ENCODE data around the gene MDK. TPM values are rescaled to one million over a fixed set of nuclear protein-coding genes. Genes with fewer than 3 reads are reported as not detected.

The MDK gene
- polyA plus RNA-seq, 1 donor from 2014 or later, result 90.3 TPM

GRCh38 chr11:46361283-46362155, 19.9 kb upstream of the MDK start:
- H3K4me2 ChIP-seq (ENCODE audit: low read length), result no peak overlapping the region

DNA sequence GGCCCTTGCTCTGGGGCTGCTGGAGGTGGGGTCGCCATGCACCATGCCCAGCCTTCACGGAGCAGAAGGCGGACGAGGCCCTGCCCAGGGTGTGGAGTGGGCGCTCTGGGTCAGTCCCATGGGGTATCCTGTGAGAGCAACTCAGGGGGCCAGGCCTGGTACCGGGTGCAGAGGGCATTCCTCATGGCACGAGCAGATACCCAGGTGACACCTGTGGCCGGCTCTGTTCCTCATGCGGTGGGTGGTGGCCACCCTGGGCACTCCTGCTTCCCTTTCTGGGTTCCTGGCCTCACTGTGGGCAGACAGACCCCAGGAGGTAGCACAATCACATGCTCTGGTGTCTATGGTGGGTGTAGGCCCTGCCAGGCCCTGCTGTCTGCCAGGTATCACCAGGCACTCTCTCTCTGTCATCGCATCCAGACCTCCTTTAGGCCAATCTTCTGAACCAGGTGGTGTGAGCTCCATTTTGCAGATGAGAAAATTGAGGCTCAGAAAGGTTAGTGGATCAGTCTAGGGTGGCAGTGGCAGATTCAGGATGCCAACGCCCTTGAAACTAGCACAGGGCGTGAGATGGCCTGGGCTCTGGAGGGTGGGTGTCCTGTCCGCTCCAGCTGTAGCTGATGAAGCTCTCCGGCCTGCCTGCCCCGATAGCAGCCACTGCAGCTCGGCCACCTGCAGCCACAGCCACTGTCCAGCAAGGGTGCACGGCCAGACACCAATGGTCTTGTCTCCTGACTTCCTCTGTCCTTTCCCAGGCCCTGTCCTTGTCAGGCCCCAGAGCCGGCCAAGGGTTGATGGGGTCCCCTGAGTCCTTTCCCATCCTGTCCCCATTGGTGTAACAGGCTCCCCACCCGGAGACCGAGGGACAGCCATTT, 19.1 kb upstream of the MDK start:
- H3K27me3 ChIP-seq (ENCODE audit: insufficient read depth, low read depth, low read length), result no peaks in the 10 kb centered on the region
- H3K9me2 ChIP-seq (ENCODE audit: insufficient read depth, low read length), result no peaks in the 10 kb centered on the region
- H3K27ac ChIP-seq (ENCODE audit: low read length), result no peak overlapping the region
- TF ChIP-seq EP300 (conservative IDR thresholded peaks at IDR 0.05; ENCODE audit: poor library complexity, severe bottlenecking) (no peak), MXI1 (conservative IDR thresholded peaks at IDR 0.05; ENCODE audit: poor library complexity, severe bottlenecking) (no peak), EZH2 (IDR thresholded peaks at IDR 0.05; ENCODE audit: borderline replicate concordance, insufficient read depth, low read length, poor library complexity, severe bottlenecking) (no peak), POLR2AphosphoS5 (IDR thresholded peaks at IDR 0.05) (no peak), RAD21 (conservative IDR thresholded peaks at IDR 0.05) (no peak), TAF1 (IDR thresholded peaks at IDR 0.05; ENCODE audit: low read depth) (no peak), SMC3 (conservative IDR thresholded peaks at IDR 0.05; ENCODE audit: poor library complexity) (no peak)
- no peak overlapping the region for H3K4me3 ChIP-seq (ENCODE audit: low read length)
- no peak overlapping the region for H2AFZ ChIP-seq (ENCODE audit: low read depth, low read length)
- H3K36me3 ChIP-seq (ENCODE audit: insufficient read depth, low read length), result no peaks in the 10 kb centered on the region
- H3K79me2 ChIP-seq (replicated peaks; ENCODE audit: insufficient read depth, low read length), result no peaks in the 10 kb centered on the region
- H3F3A ChIP-seq (ENCODE audit: insufficient read depth, low read length, poor library complexity, severe bottlenecking), result no peaks in the 10 kb centered on the region
- no peaks in the 10 kb centered on the region for H4K20me1 ChIP-seq (ENCODE audit: insufficient read depth)
- H3K9ac ChIP-seq (ENCODE audit: low read length), result no peak overlapping the region
- no peaks in the 10 kb centered on the region for H3K9me3 ChIP-seq (ENCODE audit: low read length)
- H3K4me2 ChIP-seq (ENCODE audit: low read length), result no peak overlapping the region

More at GRCh38 chr11:46361283-46362155, 19.9 kb upstream of the MDK start:
- Histone ChIP-seq H2AFZ (ENCODE audit: low read depth, low read length) (no peak overlapping the region), H3K36me3 (ENCODE audit: insufficient read depth, low read length) (no peaks in the 10 kb centered on the region), H4K20me1 (ENCODE audit: insufficient read depth) (no peaks in the 10 kb centered on the region), H3K27me3 (ENCODE audit: insufficient read depth, low read depth, low read length) (no peaks in the 10 kb centered on the region), H3K79me2 (replicated peaks; ENCODE audit: insufficient read depth, low read length) (peaks cover 3% of the 10 kb centered on the region), H3K9ac (ENCODE audit: low read length) (peak overlapping the region; percentile 39), H3K4me3 (ENCODE audit: low read length) (peak overlapping the region; percentile 21), H3K9me3 (ENCODE audit: low read length) (no peaks in the 10 kb centered on the region), H3F3A (ENCODE audit: insufficient read depth, low read length, poor library complexity, severe bottlenecking) (no peaks in the 10 kb centered on the region), H3K9me2 (ENCODE audit: insufficient read depth, low read length) (no peaks in the 10 kb centered on the region), H3K27ac (ENCODE audit: low read length) (no peak overlapping the region)
- TF ChIP-seq POLR2AphosphoS5 (IDR thresholded peaks at IDR 0.05), result no peak
- TF ChIP-seq, protein P1, sequence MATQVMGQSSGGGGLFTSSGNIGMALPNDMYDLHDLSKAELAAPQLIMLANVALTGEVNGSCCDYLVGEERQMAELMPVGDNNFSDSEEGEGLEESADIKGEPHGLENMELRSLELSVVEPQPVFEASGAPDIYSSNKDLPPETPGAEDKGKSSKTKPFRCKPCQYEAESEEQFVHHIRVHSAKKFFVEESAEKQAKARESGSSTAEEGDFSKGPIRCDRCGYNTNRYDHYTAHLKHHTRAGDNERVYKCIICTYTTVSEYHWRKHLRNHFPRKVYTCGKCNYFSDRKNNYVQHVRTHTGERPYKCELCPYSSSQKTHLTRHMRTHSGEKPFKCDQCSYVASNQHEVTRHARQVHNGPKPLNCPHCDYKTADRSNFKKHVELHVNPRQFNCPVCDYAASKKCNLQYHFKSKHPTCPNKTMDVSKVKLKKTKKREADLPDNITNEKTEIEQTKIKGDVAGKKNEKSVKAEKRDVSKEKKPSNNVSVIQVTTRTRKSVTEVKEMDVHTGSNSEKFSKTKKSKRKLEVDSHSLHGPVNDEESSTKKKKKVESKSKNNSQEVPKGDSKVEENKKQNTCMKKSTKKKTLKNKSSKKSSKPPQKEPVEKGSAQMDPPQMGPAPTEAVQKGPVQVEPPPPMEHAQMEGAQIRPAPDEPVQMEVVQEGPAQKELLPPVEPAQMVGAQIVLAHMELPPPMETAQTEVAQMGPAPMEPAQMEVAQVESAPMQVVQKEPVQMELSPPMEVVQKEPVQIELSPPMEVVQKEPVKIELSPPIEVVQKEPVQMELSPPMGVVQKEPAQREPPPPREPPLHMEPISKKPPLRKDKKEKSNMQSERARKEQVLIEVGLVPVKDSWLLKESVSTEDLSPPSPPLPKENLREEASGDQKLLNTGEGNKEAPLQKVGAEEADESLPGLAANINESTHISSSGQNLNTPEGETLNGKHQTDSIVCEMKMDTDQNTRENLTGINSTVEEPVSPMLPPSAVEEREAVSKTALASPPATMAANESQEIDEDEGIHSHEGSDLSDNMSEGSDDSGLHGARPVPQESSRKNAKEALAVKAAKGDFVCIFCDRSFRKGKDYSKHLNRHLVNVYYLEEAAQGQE (IDR thresholded peaks at IDR 0.05; ENCODE audit: borderline replicate concordance), result no peak
- no peak for TF ChIP-seq RAD21 (conservative IDR thresholded peaks at IDR 0.05)
- TF ChIP-seq, protein P2, sequence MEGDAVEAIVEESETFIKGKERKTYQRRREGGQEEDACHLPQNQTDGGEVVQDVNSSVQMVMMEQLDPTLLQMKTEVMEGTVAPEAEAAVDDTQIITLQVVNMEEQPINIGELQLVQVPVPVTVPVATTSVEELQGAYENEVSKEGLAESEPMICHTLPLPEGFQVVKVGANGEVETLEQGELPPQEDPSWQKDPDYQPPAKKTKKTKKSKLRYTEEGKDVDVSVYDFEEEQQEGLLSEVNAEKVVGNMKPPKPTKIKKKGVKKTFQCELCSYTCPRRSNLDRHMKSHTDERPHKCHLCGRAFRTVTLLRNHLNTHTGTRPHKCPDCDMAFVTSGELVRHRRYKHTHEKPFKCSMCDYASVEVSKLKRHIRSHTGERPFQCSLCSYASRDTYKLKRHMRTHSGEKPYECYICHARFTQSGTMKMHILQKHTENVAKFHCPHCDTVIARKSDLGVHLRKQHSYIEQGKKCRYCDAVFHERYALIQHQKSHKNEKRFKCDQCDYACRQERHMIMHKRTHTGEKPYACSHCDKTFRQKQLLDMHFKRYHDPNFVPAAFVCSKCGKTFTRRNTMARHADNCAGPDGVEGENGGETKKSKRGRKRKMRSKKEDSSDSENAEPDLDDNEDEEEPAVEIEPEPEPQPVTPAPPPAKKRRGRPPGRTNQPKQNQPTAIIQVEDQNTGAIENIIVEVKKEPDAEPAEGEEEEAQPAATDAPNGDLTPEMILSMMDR (IDR thresholded peaks at IDR 0.05; ENCODE audit: poor library complexity, severe bottlenecking), result no peak
- no peak for TF ChIP-seq TAF1 (IDR thresholded peaks at IDR 0.05; ENCODE audit: low read depth)
- TF ChIP-seq SMC3 (conservative IDR thresholded peaks at IDR 0.05; ENCODE audit: poor library complexity), result no peak
- TF ChIP-seq EP300 (conservative IDR thresholded peaks at IDR 0.05; ENCODE audit: poor library complexity, severe bottlenecking), result no peak
- TF ChIP-seq MXI1 (conservative IDR thresholded peaks at IDR 0.05; ENCODE audit: poor library complexity, severe bottlenecking), result no peak
- TF ChIP-seq EZH2 (IDR thresholded peaks at IDR 0.05; ENCODE audit: borderline replicate concordance, insufficient read depth, low read length, poor library complexity, severe bottlenecking), result no peak
